HepG2 (cell line): Measurements from ENCODE around the gene ZNF341. TPM values are rescaled to one million over a fixed set of nuclear protein-coding genes. Genes with fewer than 3 reads are reported as not detected.
A peak's percentile ranks its signal among the peaks of the same experiment; 100 is the strongest.

Experiments
- CBX2 ChIP-seq, 2 experiments: fragments of 200-600 bp in 1 of 2; sonication (generic); formaldehyde crosslinking in 1 of 2; IDR thresholded peaks; 2 replicates each; pipeline versions ENCODE4 v1.7.0 to v1.8.1; 2018 to 2022; ENCODE audit warnings: low read depth in 2 of 2, low read length in 1 of 2, mild to moderate bottlenecking in 1 of 2, missing genetic modification reagents in 1 of 2
- GABPB1 ChIP-seq: IDR thresholded peaks from 2 replicates; pipeline ENCODE4 v1.6.1; 2016; ENCODE audit warnings: mild to moderate bottlenecking, missing genetic modification reagents, moderate library complexity, missing compliant biosample characterization
- HMGA1 ChIP-seq: sonication (generic); formaldehyde crosslinking; conservative IDR thresholded peaks from 2 replicates; pipeline ENCODE4 v1.4.0; 2020; ENCODE audit warnings: missing genetic modification reagents
- HNRNPLL ChIP-seq: fragments of 200-400 bp; formaldehyde crosslinking; IDR thresholded peaks from 2 replicates; pipeline ENCODE4 v1.6.1; 2017; ENCODE audit warnings: mild to moderate bottlenecking, low read depth, low read length; ENCODE audit not compliant: poor library complexity, severe bottlenecking
- JUN ChIP-seq: sonication (generic); formaldehyde crosslinking; IDR thresholded peaks from 2 replicates; pipeline ENCODE4 v1.4.0; 2020; ENCODE audit warnings: mild to moderate bottlenecking, missing genetic modification reagents
- KDM1A ChIP-seq: IDR thresholded peaks from 2 replicates; pipeline ENCODE4 v1.6.1; 2016; ENCODE audit warnings: missing compliant biosample characterization
- LCORL ChIP-seq, 2 experiments: fragments of 450-650 bp in 1 of 2; sonication (generic) in 1 of 2; formaldehyde crosslinking in 1 of 2; IDR thresholded peaks; 2 replicates each; pipeline versions ENCODE4 v1.5.0 to v1.6.1; 2017 to 2020; ENCODE audit warnings: antibody characterized with exemption in 1 of 2, missing genetic modification reagents in 1 of 2
- MIXL1 ChIP-seq: IDR thresholded peaks from 2 replicates; pipeline ENCODE4 v1.6.1; 2016
- MXD4 ChIP-seq: IDR thresholded peaks from 2 replicates; pipeline ENCODE4 v1.6.1; 2016; ENCODE audit warnings: mild to moderate bottlenecking, missing biosample characterization, missing genetic modification reagents
- SATB2 ChIP-seq: sonication (generic); formaldehyde crosslinking; IDR thresholded peaks from 2 replicates; pipeline ENCODE4 v1.5.0; 2020; ENCODE audit warnings: missing genetic modification reagents
- SCMH1 ChIP-seq: sonication (generic); formaldehyde crosslinking; IDR thresholded peaks from 2 replicates; pipeline ENCODE4 v1.9.0; 2021; ENCODE audit warnings: missing genetic modification reagents, mild to moderate bottlenecking, borderline replicate concordance
- SIN3B ChIP-seq: fragments of 150-350 bp; IDR thresholded peaks from 2 replicates; pipeline ENCODE4 v1.6.1; 2014; ENCODE audit warnings: low read length
- SRSF1 ChIP-seq: fragments of 200-400 bp; formaldehyde crosslinking; optimal IDR thresholded peaks from 2 replicates; pipeline ENCODE3; 2017; ENCODE audit warnings: mild to moderate bottlenecking, low read depth, low read length, moderate library complexity
- WIZ ChIP-seq: sonication (generic); formaldehyde crosslinking; IDR thresholded peaks from 2 replicates; pipeline ENCODE4 v1.5.1; 2020; ENCODE audit warnings: mild to moderate bottlenecking, missing genetic modification reagents
- XBP1 ChIP-seq: sonication (generic); formaldehyde crosslinking; IDR thresholded peaks from 2 replicates; pipeline ENCODE4 v1.5.0; 2020; ENCODE audit warnings: missing genetic modification reagents
- ZBTB42 ChIP-seq: sonication (generic); formaldehyde crosslinking; IDR thresholded peaks from 2 replicates; pipeline ENCODE4 v1.5.0; 2020; ENCODE audit warnings: mild to moderate bottlenecking, missing genetic modification reagents
- ZNF292 ChIP-seq: sonication (generic); formaldehyde crosslinking; IDR thresholded peaks from 2 replicates; pipeline ENCODE4 v1.8.1; 2022; ENCODE audit warnings: mild to moderate bottlenecking, low read depth, missing genetic modification reagents, borderline replicate concordance
- ZNF556 ChIP-seq: sonication (generic); formaldehyde crosslinking; IDR thresholded peaks from 2 replicates; pipeline ENCODE4 v1.4.0; 2020; ENCODE audit warnings: mild to moderate bottlenecking, missing genetic modification reagents, borderline replicate concordance
- ZNF747 ChIP-seq: sonication (generic); formaldehyde crosslinking; IDR thresholded peaks from 2 replicates; pipeline ENCODE4 v1.8.1; 2023; ENCODE audit warnings: missing genetic modification reagents, mild to moderate bottlenecking, borderline replicate concordance
- ZSCAN21 ChIP-seq: sonication (generic); formaldehyde crosslinking; IDR thresholded peaks from 2 replicates; pipeline ENCODE4 v1.8.0; 2022; ENCODE audit warnings: mild to moderate bottlenecking, missing genetic modification reagents, moderate library complexity, borderline replicate concordance
- polyA plus RNA-seq, 8 experiments: library from polyadenylated mRNA; depleted of rRNA in 3 of 8; stranded (reverse) in 7 of 8; unstranded in 1 of 8; fragments of >200 nt; fragmentation: Illumina TruSeq in 4 of 8; extraction: Trizol in 4 of 8; gene quantifications; 2 replicates each; pipeline versions ENCODE4 v1.2.1 to v1.2.3, GENCODE V29; 2011 to 2016; ENCODE audit warnings: low read depth in 4 of 8, missing spikeins in 1 of 8, mixed read lengths in 1 of 8; ENCODE audit not compliant: insufficient read depth in 1 of 8
- total RNA-seq, 5 experiments: library from RNA; depleted of rRNA; stranded (reverse); fragments of >200 nt; fragmentation: Illumina TruSeq; extraction: Trizol; gene quantifications; 2 replicates each; pipeline ENCODE4 v1.2.3, GENCODE V29; 2016; ENCODE audit warnings: low read depth in 1 of 5
- TF ChIP-seq, protein P1 (sequence below): IDR thresholded peaks from 2 replicates; pipeline ENCODE4 v1.6.1; 2016; ENCODE audit warnings: missing biosample characterization, missing genetic modification reagents, low read depth
- TF ChIP-seq, protein P2 (sequence below): sonication (generic); formaldehyde crosslinking; IDR thresholded peaks from 2 replicates; pipeline ENCODE4 v1.8.0; 2022; ENCODE audit warnings: missing genetic modification reagents, mild to moderate bottlenecking, borderline replicate concordance
- TF ChIP-seq, protein P3 (sequence below): sonication (generic); formaldehyde crosslinking; IDR thresholded peaks from 2 replicates; pipeline ENCODE4 v1.9.0; 2021; ENCODE audit warnings: missing genetic modification reagents, mild to moderate bottlenecking, borderline replicate concordance
- TF ChIP-seq, protein P4 (sequence below): sonication (generic); formaldehyde crosslinking; IDR thresholded peaks from 2 replicates; pipeline ENCODE4 v1.5.1; 2020; ENCODE audit warnings: mild to moderate bottlenecking, moderate library complexity, missing genetic modification reagents

ZNF341 gene
- total and polyA plus RNA-seq, 2 of the 13 experiments (the other 11 are each of a cell fraction or from before 2014, with no cell fraction given): 1.1 to 2.2 TPM

DNA sequence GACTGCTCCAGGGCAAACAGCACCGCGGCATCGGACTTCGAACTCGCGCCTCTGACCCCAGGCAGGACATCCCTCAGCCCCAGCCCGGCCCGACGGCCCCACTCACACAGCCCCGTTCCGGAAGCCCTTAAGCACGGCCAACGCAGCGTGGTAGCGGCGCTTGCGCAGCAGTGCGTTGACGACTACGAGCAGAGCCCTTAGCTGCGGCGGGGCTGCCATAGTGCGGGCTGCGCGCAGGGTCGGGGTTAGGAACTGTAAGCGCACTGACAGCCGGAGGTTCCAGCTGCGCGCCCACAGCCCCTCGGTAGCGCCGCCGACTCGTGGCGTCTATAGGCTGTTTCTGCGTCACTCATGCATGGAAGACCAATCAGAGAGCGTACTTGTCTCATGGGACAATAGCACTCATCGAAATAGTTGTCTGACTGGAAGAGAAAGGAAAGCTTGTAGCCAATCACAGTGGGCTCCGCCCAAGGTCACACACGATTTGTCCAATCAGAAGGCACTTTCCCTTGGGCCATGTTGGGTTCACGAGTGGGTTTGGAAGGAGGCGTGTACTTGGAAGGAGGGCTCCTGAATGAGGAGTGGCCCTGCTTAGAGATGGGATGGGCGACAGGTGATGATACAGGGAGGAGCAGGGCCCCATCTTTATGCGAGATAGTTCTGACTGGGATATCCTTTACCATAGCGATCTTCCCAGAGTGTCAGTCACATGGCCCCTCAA is 11.6 kb upstream of the ZNF341 start, which contains the start of gene PXMP4 (continued):
- TF ChIP-seq, protein P1, sequence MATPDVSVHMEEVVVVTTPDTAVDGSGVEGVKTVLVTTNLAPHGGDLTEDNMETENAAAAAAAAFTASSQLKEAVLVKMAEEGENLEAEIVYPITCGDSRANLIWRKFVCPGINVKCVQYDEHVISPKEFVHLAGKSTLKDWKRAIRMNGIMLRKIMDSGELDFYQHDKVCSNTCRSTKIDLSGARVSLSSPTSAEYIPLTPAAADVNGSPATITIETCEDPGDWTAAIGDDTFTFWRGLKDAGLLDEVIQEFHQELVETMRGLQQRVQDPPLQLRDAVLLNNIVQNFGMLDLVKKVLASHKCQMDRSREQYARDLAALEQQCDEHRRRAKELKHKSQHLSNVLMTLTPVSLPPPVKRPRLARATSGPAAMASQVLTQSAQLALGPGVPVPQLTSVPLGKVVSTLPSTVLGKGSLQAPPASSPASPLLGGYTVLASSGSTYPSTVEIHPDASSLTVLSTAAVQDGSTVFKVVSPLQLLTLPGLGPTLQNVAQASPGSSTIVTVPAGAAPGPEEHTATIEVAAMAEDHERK (CRISPR knock-in tag): no peak
- no peak for TF ChIP-seq SCMH1
- TF ChIP-seq XBP1 (CRISPR knock-in tag): no peak
- TF ChIP-seq ZNF556 (CRISPR knock-in tag): 0 out of 2 replicates have a peak, but pooled peaks have one; percentile 50
- TF ChIP-seq HMGA1 (CRISPR knock-in tag): no peak
- peak; percentile 48 for TF ChIP-seq SRSF1
- TF ChIP-seq WIZ: no peak
- TF ChIP-seq GABPB1 (CRISPR knock-in tag): peak; percentile 49; the same call in 1 of the 2 replicates
- TF ChIP-seq ZNF747 (CRISPR knock-in tag): no peak
- peak; percentile 85; the same call in 1 of the 2 replicates for TF ChIP-seq ZSCAN21 (CRISPR knock-in tag)
- no peak for TF ChIP-seq SATB2 (CRISPR knock-in tag)
- TF ChIP-seq MIXL1 (CRISPR knock-in tag): no peak
- TF ChIP-seq, protein P2, sequence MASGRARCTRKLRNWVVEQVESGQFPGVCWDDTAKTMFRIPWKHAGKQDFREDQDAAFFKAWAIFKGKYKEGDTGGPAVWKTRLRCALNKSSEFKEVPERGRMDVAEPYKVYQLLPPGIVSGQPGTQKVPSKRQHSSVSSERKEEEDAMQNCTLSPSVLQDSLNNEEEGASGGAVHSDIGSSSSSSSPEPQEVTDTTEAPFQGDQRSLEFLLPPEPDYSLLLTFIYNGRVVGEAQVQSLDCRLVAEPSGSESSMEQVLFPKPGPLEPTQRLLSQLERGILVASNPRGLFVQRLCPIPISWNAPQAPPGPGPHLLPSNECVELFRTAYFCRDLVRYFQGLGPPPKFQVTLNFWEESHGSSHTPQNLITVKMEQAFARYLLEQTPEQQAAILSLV: peak; percentile 46; the same call in 1 of the 2 replicates
- no peak for TF ChIP-seq CBX2 (IDR thresholded peaks at IDR 0.05; ENCODE audit: low read depth, low read length)
- TF ChIP-seq CBX2 (CRISPR knock-in tag; IDR thresholded peaks at IDR 0.05; ENCODE audit: low read depth): no peak
- TF ChIP-seq, protein P3, sequence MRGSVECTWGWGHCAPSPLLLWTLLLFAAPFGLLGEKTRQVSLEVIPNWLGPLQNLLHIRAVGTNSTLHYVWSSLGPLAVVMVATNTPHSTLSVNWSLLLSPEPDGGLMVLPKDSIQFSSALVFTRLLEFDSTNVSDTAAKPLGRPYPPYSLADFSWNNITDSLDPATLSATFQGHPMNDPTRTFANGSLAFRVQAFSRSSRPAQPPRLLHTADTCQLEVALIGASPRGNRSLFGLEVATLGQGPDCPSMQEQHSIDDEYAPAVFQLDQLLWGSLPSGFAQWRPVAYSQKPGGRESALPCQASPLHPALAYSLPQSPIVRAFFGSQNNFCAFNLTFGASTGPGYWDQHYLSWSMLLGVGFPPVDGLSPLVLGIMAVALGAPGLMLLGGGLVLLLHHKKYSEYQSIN (CRISPR knock-in tag): no peak
- TF ChIP-seq MXD4 (CRISPR knock-in tag): no peak
- TF ChIP-seq HNRNPLL: peak; percentile 46
- TF ChIP-seq KDM1A (CRISPR knock-in tag): no peak
- peak; percentile 82; the same call in 1 of the 2 replicates for TF ChIP-seq ZNF292
- TF ChIP-seq, protein P4, sequence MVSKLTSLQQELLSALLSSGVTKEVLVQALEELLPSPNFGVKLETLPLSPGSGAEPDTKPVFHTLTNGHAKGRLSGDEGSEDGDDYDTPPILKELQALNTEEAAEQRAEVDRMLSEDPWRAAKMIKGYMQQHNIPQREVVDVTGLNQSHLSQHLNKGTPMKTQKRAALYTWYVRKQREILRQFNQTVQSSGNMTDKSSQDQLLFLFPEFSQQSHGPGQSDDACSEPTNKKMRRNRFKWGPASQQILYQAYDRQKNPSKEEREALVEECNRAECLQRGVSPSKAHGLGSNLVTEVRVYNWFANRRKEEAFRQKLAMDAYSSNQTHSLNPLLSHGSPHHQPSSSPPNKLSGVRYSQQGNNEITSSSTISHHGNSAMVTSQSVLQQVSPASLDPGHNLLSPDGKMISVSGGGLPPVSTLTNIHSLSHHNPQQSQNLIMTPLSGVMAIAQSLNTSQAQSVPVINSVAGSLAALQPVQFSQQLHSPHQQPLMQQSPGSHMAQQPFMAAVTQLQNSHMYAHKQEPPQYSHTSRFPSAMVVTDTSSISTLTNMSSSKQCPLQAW: no peak
- 0 out of 2 replicates have a peak, but pooled peaks have one; percentile 22 for TF ChIP-seq JUN
- TF ChIP-seq SIN3B: no peak
- no peak for TF ChIP-seq LCORL (IDR thresholded peaks at IDR 0.05)
- TF ChIP-seq LCORL (CRISPR knock-in tag; IDR thresholded peaks at IDR 0.05): peak; percentile 48; the same call in 1 of the 2 replicates
- no peak for TF ChIP-seq ZBTB42 (CRISPR knock-in tag)
